Nucleus accumbens (tissue), 56 donors: Measurements from ENCODE around the gene MAPT.
A peak's percentile ranks its signal among the peaks of the same experiment; 100 is the strongest.

Experiments
- DNase-seq, 56 donors: peaks; one replicate each; lab custom pipeline; 2025; lab: John Stamatoyannopoulos, UW

MAPT gene

DNA sequence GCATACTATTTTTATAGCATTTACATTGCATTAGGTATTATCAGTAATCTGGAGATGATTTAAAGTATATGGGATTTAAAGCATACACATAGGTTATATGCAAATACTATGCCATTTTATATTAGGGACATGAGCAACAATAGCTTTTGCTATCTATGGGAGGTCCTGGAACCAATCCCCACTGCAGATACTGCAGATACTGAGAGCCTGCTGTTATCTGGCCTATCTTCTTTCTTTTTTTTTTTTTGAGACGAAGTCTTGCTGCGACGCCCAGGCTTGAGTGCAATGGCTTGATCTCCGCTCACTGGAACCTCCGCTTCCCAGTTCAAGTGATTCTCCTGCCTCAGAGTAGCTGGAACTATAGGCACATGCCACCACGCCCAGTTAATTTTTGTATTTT is 142.1 kb downstream of the MAPT start:
- no peak for DNase-seq

- no peak for DNase-seq
These were observed 143.4 kb downstream of the MAPT start for GRCh38 chr17:46037722-46038255.

DNA sequence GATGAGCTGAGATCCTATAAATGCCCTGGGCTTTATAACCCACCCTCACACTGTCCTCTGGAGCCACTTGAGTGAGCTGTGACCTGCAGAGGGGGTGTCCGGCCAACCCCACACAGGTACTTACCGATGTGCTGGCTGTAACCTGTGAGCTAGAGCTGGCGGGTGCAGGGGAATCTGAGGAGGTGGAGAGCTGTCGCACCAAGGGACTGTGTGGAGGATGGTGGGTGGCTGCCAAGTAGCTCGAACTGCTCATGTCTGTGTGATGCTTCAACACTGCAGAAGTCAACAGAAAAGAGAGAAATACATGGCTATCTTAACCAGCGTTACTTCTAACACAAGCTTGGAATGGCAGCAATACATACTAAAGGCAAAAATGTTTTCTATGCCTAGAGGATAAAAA is 144.1 kb downstream of the MAPT start:
- DNase-seq = peak in 19 of 56 donors; percentile 16 to 72 (median 32)

DNA sequence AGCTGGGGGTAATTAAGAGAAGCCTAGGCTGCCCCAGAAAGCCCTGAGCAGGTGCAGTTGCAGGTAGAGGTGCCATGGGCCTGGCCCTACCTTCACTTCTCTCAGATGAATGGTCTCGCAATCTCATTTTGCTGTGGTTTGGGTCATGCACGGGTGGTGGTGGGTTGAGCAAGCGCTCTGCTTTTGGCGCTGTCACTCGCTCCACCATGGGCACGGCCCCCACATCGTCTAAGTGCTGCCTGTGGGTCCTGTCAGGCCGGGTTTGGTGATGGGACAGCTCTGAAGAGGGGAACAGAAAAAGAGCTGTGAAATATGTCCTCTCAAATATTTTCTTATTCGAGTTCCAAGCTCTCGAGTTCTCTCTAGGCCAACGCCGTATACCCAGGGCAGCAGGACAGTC is 144.6 kb downstream of the MAPT start:
- DNase-seq = no peak

GRCh38 chr17:46039592-46040186 is 145.3 kb downstream of the MAPT start:
- no peak for DNase-seq

GRCh38 chr17:46042246-46042645 is 147.9 kb downstream of the MAPT start:
- no peak for DNase-seq

GRCh38 chr17:46042925-46043324 is 148.6 kb downstream of the MAPT start:
- no peak for DNase-seq

GRCh38 chr17:46043606-46044005 is 149.3 kb downstream of the MAPT start:
- DNase-seq = no peak

GRCh38 chr17:46044286-46044928 is 150.1 kb downstream of the MAPT start:
- peak in 41 of 56 donors; percentile 23 to 87 (median 49) for DNase-seq

- no peak for DNase-seq
These were observed 150.6 kb downstream of the MAPT start for GRCh38 chr17:46044989-46045388.

GRCh38 chr17:46045639-46046038 is 151.3 kb downstream of the MAPT start:
- DNase-seq = no peak

- no peak for DNase-seq
These were observed 152.6 kb downstream of the MAPT start for GRCh38 chr17:46046957-46047356.

- no peak for DNase-seq
These were observed 153.0 kb downstream of the MAPT start for GRCh38 chr17:46047398-46047797.

GRCh38 chr17:46047856-46048255 is 153.5 kb downstream of the MAPT start:
- no peak for DNase-seq

- DNase-seq = no peak
These were observed 155.3 kb downstream of the MAPT start for GRCh38 chr17:46049656-46050055.

DNA sequence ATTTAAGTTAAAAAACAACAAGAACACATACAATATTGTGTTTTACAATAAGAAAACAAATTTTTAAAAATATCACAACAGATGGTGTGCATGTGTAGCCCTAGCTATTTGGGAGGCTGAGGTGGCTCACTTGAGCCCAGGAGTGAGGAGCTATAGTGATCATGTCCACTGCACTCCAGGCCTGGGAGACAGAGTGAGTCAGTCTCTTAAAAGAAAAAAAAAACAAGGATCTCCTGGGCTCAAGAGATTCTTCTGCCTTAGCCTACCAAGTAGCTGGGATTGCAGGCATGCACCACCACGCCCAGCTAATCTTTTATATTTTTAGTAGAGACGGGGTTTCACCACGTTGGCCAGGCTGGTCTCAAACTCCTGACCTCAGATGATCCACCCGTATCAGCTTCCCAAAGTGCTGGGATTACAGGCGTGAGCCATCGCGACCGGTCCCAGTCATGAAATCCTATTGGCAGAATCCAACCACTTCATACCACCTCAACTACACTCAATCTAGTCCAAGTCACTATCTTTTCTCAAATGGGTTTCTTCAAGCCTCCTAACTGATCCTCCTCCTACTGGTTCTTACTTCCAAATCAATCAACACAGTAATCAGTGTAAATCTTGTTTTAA is 159.7 kb downstream of the MAPT start:
- DNase-seq = no peak

DNA sequence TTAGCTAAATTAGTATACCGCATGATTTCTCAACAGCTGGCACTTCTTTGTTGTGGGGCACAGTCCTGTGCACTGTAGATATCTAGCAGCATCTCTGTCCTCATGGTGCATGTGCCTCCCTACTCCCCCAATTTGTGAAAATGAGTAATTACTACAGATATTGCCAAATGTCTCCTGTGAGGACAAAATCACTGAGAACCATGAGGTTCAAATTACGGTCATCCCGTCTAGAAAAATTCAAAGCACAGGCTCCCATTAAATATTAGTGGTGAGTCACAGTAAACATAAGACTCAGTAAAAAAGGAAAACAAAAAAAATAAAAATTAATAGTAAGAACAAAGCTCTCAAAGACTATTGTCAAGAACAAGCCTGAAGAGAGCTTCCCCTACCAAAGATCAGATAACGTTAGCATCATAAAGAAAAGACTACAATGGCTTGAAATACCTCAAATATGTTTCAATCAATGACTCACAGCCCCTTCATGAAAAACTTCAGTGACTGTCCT is 162.5 kb downstream of the MAPT start:
- no peak for DNase-seq

DNA sequence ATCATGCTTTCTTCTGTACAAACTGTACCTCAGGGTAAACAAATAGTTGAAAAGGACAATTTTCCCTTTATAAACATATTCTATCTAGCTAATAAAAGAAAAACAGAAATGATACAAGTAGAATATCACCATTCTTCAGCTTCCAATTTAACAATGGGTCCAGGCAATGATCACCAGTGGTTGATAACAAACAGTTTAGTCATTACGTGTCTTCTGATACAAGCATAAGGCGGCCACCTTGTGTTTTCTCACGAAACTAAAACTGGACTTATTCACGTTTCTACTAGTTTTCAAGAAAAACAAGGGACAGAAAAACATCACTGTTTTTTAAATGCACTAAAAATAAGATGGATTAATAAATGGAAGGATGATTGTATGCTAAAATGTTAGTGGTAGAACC is 163.0 kb downstream of the MAPT start:
- DNase-seq = no peak

DNA sequence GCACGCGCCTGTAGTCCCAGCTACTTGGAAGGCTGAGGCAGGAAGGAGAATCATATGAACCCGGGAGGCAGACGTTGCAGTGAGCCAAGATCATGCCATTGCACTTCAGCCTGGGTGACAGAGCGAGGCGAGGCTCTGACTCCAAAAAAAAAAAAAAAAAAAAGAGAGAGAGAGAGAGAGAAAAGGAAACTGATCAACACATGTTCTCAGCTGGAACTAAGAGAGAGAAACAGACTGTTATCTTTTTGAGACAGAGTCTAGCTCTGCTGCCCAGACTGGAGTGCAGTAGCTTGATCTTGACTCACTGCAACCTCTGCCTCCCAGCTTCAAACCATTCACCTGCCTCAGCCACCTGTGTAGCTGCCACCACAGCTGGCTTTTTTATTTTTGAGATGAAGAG is 165.1 kb downstream of the MAPT start:
- DNase-seq = no peak

- DNase-seq = no peak
These were observed 166.1 kb downstream of the MAPT start for GRCh38 chr17:46060461-46060860.

GRCh38 chr17:46061435-46061834 is 167.1 kb downstream of the MAPT start:
- DNase-seq = no peak

GRCh38 chr17:46063241-46063640 is 168.9 kb downstream of the MAPT start:
- no peak for DNase-seq
